ENCODE data around the gene GTF2A2. TPM values are rescaled to one million over a fixed set of nuclear protein-coding genes. Genes with fewer than 3 reads are reported as not detected.

The GTF2A2 gene, protein sequence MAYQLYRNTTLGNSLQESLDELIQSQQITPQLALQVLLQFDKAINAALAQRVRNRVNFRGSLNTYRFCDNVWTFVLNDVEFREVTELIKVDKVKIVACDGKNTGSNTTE
- 10 to 100 TPM; 33.7 to 48.2 (median 35.7) TPM for total RNA-seq
- 10 to 100 TPM; 55.3 to 98.0 (median 80.5) TPM for polyA plus RNA-seq

DNA sequence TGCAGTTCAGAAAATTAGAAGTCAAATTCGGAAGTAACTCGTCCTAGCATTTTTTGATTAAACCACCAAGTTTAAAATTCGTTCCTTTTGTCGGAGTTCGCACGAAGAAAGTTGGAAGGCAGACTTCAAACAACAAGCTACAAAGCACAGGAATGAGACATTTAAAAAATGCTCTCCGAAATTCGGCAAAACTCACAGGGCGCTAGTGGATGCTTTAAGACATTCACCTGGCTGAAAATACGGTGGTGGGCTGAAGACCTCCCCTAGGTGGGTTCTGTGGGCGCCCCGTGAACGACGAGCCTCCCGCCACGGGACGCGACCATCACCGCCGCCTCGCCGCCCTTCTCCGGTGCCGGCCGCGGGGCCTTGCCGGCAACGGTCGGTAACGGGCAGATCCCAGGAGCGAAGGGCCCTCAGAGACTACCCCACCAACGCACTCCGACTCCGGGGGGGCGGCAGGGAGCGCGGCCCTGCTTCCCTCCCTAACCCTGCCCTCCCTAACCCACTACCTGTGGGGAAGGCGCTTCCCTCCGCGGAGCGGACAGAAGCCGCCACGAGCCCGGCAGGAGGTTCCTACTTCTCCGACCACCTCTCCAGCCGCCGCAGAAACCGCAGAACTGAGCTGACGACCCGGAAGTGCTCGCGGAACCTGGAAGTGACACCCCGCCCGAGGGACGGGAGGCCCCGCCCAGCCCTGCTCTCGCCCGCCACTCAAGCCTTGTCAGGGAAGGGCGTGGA is at the start of gene GTF2A2:
TSS of gene GTF2A2 (minus strand) at position 619 of the 738 bp plus-strand sequence. CDS start 5,238 bp downstream, outside the sequence.
- intact Hi-C loops (cut with DNase I), result loop anchor here (1.0 to 5.0 kb wide), 2 partner anchors 32 to 725 kb away; partner anchors contain the start of genes BNIP2 and SLTM
- Histone ChIP-seq H3K9me3 (no peaks in the 10 kb centered on the region), H3K4me1 (peaks cover 0 to 31% (median 19%) of the 10 kb centered on the region in 4 donors), H3K36me3 (peaks cover 0 to 23% (median under 1%) of the 10 kb centered on the region in 4 donors), H3K27ac (peak within 1 kb of the TSS; percentile 85 to 88 (median 86)), H3K27me3 (no peaks in the 10 kb centered on the region), H3K4me3 (peak within 1 kb of the TSS; percentile 88 to 93 (median 91))
- WGBS, 2 donors, result 0% methylated on average over 59 of the region's 59 CpGs
- peak; percentile 64 to 89 (median 82) for TF ChIP-seq POLR2AphosphoS5 (IDR thresholded peaks at IDR 0.05)
- TF ChIP-seq, protein P1, sequence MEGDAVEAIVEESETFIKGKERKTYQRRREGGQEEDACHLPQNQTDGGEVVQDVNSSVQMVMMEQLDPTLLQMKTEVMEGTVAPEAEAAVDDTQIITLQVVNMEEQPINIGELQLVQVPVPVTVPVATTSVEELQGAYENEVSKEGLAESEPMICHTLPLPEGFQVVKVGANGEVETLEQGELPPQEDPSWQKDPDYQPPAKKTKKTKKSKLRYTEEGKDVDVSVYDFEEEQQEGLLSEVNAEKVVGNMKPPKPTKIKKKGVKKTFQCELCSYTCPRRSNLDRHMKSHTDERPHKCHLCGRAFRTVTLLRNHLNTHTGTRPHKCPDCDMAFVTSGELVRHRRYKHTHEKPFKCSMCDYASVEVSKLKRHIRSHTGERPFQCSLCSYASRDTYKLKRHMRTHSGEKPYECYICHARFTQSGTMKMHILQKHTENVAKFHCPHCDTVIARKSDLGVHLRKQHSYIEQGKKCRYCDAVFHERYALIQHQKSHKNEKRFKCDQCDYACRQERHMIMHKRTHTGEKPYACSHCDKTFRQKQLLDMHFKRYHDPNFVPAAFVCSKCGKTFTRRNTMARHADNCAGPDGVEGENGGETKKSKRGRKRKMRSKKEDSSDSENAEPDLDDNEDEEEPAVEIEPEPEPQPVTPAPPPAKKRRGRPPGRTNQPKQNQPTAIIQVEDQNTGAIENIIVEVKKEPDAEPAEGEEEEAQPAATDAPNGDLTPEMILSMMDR (IDR thresholded peaks at IDR 0.05), result no peak
- TF ChIP-seq POLR2A (IDR thresholded peaks at IDR 0.05), result peak; percentile 42 to 61
- TF ChIP-seq EP300 (IDR thresholded peaks at IDR 0.05), result no peak
- peak; percentile 96 for DNase-seq

DNA sequence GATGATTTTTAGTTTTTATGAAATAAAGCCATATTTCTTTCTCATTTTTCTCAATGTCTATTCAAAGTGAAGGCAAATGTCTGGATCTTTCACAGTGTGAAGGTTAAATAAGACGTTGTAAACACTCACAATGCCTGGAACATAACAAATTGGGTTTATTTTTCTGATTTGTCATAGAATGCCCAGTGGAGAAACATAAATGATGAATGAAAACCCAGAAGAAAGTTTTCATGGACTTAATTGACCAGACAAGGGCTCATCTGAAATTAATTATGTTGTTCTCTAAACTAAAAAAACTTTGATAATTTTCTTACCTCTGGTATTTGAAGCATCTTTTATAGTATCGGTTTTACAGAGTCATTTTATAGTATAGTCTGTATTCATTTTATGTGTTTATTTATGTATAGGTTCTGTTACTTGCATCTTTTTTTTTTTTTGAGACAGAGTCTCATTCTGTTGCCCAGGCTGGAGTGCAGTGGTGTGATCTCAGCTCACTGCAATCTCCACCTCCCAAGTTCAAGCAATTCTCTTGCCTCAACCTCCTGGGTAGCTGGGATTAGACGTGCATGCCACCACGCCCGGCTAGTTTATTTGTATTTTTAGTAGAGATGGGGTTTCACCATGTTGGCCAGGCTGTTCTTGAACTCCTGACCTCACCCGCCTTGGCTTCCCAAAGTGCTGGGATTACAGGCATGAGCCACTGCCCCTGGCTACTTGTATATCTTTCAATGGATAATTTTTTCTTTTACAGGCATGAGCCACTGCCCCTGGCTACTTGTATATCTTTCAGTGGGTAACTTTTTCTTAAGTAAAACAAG is 46.9 kb upstream of the GTF2A2 start:
- Histone ChIP-seq H3K4me3 (no peak overlapping the region), H3K27ac (no peak overlapping the region), H3K27me3 (peaks cover 0 to 10% (median 0%) of the 10 kb centered on the region in 3 donors), H3K9me3 (no peaks in the 10 kb centered on the region), H3K4me1 (no peaks in the 10 kb centered on the region), H3K36me3 (no peaks in the 10 kb centered on the region)
- DNase-seq, result no peak
- intact Hi-C loops (cut with DNase I), result no loop called here
- 59 to 78% methylated on average over 6 of the region's 6 CpGs for WGBS, 2 donors
- TF ChIP-seq POLR2AphosphoS5 (IDR thresholded peaks at IDR 0.05) (no peak), POLR2A (IDR thresholded peaks at IDR 0.05) (no peak), EP300 (IDR thresholded peaks at IDR 0.05) (no peak)
- TF ChIP-seq, protein P1 (IDR thresholded peaks at IDR 0.05), result no peak

DNA sequence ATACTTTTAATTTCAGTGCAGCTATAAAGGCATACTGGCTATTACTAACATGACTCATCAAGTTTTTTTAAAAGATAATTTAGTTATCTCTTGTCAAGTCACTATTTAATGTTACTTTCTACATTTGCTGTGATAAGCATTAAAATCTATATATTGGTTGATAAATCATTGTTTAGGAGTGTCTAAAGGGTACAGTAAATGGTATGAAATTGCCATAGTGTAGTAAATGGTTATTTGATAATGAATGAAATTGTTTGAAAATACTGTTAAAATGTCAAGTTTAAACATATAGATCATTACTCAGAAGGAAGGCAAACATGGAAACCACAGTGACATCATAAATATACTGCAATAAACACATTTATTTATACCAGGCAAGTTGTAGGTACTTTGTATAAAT is 45.0 kb upstream of the GTF2A2 start:
- no peaks in the 10 kb centered on the region for H3K36me3 ChIP-seq
- H3K27ac ChIP-seq, result no peak overlapping the region
- peaks cover 0 to 10% (median 0%) of the 10 kb centered on the region in 3 donors for H3K27me3 ChIP-seq
- no peak for DNase-seq
- TF ChIP-seq, protein P1 (IDR thresholded peaks at IDR 0.05), result no peak
- no peak for TF ChIP-seq EP300 (IDR thresholded peaks at IDR 0.05)
- TF ChIP-seq POLR2AphosphoS5 (IDR thresholded peaks at IDR 0.05), result no peak
- no peak for TF ChIP-seq POLR2A (IDR thresholded peaks at IDR 0.05)
- no peaks in the 10 kb centered on the region for H3K4me1 ChIP-seq
- no peak overlapping the region for H3K4me3 ChIP-seq
- no peaks in the 10 kb centered on the region for H3K9me3 ChIP-seq
- intact Hi-C loops (cut with DNase I), result no loop called here

DNA sequence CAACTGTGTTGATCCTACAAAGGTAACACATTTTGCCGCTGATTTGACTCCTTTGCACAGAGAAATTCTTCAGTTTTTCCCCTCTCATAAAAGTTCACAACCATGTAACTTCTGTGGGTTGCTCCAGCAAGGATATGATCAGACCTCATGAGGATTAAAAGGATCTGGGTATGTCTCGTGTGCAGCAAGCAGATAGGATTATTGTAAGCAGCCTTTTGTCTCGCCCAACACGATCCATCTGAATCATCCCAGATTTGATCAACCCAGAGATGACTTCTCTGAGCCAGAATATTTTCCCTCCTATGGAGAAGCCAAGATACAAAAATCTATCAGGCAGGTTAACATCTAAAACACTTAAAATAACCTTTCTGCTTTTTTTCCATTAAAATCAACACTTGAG is 44.6 kb upstream of the GTF2A2 start:
- Histone ChIP-seq H3K9me3 (no peaks in the 10 kb centered on the region), H3K36me3 (no peaks in the 10 kb centered on the region), H3K4me3 (no peak overlapping the region), H3K4me1 (no peaks in the 10 kb centered on the region), H3K27ac (no peak overlapping the region), H3K27me3 (peaks cover 0 to 10% (median 0%) of the 10 kb centered on the region in 3 donors)
- TF ChIP-seq POLR2AphosphoS5 (IDR thresholded peaks at IDR 0.05) (no peak), POLR2A (IDR thresholded peaks at IDR 0.05) (no peak), EP300 (IDR thresholded peaks at IDR 0.05) (no peak)
- TF ChIP-seq, protein P1 (IDR thresholded peaks at IDR 0.05), result no peak
- no peak for DNase-seq
- 83% methylated on average over 4 of the region's 4 CpGs for WGBS, 2 donors
- intact Hi-C loops (cut with DNase I), result no loop called here

Measured in sigmoid colon (tissue), 7 donors.